Astrocyte (in vitro differentiated cells and primary cell): ENCODE data around the gene SAMD14.

Experiments
- EZH2 ChIP-seq: IDR thresholded peaks from 2 replicates; pipeline ENCODE4 v1.6.1; 2012; ENCODE audit warnings: mild to moderate bottlenecking, low read length, inconsistent platforms; ENCODE audit not compliant: insufficient read depth
- TF ChIP-seq, protein P1 (sequence below): IDR thresholded peaks from 2 replicates; pipeline ENCODE4 v1.5.1; 2011; ENCODE audit warnings: low read depth, mild to moderate bottlenecking, inconsistent platforms, low read length, moderate library complexity; ENCODE audit not compliant: insufficient read depth

DNA sequence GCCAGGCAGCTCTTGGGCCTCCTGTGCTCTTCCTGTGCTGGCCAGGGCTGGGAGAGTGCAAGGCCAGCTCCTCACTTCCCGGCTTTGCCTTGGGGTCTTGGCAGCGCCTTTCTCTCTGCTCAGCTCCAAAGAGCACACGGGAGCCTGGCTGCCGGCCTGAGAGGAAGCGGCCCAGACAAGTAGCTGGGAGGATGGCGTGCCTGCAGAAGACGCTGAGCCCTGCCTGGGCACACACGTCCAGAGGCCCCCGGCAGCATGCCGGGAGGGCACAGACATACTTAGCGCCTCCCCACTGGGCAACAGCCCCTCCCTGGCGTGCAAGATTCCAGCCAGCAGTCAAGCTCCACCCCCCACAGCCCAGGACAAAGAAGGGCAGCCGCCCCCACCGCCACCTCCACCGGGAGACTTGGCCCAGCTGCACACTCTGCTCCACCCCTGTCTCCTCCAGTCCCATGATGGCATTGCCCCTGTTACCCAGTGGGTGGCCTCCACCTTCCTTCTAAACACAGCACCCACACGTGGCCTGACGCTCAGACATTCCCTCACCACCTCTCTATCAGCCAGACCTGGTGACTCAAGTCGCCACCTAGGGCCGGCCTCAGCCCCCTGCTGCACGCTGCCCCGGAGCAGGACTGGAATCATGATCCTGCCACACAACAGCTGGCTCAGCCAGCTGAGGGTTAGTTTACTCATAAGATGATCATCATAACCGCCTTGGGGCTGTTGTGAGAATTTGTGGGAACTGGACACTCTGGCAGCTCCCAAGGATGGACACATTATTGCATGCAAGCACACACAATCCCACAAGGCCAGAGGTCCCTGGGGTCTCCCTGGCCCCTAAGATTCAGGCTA is 48.2 kb upstream of the SAMD14 start:
- TF ChIP-seq, protein P1, sequence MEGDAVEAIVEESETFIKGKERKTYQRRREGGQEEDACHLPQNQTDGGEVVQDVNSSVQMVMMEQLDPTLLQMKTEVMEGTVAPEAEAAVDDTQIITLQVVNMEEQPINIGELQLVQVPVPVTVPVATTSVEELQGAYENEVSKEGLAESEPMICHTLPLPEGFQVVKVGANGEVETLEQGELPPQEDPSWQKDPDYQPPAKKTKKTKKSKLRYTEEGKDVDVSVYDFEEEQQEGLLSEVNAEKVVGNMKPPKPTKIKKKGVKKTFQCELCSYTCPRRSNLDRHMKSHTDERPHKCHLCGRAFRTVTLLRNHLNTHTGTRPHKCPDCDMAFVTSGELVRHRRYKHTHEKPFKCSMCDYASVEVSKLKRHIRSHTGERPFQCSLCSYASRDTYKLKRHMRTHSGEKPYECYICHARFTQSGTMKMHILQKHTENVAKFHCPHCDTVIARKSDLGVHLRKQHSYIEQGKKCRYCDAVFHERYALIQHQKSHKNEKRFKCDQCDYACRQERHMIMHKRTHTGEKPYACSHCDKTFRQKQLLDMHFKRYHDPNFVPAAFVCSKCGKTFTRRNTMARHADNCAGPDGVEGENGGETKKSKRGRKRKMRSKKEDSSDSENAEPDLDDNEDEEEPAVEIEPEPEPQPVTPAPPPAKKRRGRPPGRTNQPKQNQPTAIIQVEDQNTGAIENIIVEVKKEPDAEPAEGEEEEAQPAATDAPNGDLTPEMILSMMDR: peak; percentile 30
- no peak for TF ChIP-seq EZH2
